Prostate gland (tissue), 2 donors: Measurements from ENCODE around the gene GPR146.

Experiments used
- POLR2A ChIP-seq: fragments of 450-650 bp; IDR thresholded peaks from one replicate; pipeline ENCODE4 v1.6.1; 2016; ENCODE audit warnings: antibody characterized with exemption, mild to moderate bottlenecking
- POLR2AphosphoS5 ChIP-seq: sonication (generic); formaldehyde crosslinking; IDR thresholded peaks from one replicate; pipeline ENCODE4 v1.6.1; 2017; ENCODE audit warnings: antibody characterized with exemption
- TF ChIP-seq, protein P1 (sequence below), 4 experiments: fragments of 200-600 bp in 2 of 4; fragments of 450-650 bp in 2 of 4; sonication (generic) in 2 of 4; IDR thresholded peaks; 1 replicate in 3 of 4; 2 replicates in 1 of 4; pipeline ENCODE4 v1.5.1; 2016 to 2019; ENCODE audit warnings: antibody characterized with exemption in 4 of 4, mild to moderate bottlenecking in 2 of 4, moderate library complexity in 2 of 4

DNA sequence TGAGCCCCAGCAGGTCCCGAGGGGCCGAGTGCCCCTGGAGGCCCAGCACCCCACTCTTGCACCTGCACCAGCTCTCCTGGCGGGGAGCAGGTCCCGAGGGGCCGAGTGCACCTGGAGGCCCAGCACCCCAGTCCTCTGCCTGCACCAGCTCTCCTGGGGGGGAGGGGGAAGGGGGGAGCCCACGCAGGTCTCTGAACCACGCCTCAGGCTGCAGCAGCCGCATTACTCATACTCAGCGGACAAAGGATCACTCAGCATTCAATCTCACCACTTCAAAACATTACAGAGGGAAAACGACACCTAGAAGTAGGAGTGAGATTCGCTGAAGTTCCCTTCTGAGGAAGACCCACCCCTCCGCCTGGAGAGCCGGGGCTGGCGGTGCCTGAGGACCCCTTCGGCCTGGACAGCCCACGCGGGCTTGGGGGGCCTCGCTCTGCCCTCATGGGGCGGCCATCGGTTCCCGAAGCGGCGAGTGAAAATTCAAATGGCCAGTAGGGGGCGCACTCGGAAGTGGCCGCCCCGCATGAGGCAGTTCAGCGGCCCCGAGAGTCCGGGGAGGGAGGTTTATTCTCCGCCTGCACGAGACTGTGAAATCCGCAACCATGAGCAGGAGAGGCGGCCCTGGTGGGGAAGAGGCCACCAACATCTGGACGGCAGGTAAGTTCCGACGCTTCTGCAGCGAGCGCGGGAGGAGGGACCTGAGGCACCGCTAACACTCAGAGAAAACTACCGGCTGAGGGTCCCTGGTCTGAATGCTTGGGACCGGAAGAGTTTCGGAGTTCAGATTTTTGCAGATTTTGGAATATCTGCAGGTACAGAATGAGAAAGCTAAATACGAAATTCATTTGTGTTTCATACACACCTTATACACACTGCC is 42.5 kb downstream of the GPR146 start:
- TF ChIP-seq, protein P1, sequence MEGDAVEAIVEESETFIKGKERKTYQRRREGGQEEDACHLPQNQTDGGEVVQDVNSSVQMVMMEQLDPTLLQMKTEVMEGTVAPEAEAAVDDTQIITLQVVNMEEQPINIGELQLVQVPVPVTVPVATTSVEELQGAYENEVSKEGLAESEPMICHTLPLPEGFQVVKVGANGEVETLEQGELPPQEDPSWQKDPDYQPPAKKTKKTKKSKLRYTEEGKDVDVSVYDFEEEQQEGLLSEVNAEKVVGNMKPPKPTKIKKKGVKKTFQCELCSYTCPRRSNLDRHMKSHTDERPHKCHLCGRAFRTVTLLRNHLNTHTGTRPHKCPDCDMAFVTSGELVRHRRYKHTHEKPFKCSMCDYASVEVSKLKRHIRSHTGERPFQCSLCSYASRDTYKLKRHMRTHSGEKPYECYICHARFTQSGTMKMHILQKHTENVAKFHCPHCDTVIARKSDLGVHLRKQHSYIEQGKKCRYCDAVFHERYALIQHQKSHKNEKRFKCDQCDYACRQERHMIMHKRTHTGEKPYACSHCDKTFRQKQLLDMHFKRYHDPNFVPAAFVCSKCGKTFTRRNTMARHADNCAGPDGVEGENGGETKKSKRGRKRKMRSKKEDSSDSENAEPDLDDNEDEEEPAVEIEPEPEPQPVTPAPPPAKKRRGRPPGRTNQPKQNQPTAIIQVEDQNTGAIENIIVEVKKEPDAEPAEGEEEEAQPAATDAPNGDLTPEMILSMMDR (IDR thresholded peaks at IDR 0.05) = peak; percentile 83 to 97 (median 88)
- TF ChIP-seq POLR2A = no peak
- TF ChIP-seq POLR2AphosphoS5 = peak; percentile 50
